MCF 10A (cell line): ENCODE results near the gene TUB. TPM values are rescaled to one million over a fixed set of nuclear protein-coding genes. Genes with fewer than 3 reads are reported as not detected.

Source experiments
- BruUV-seq: library from RNA; stranded (reverse); fragments of 400-500 nt; replicated peaks from 2 replicates; lab custom pipeline; 2021; lab: Mats Ljungman, UMichigan
- CTCF ChIA-PET: fragments of 300-600 bp; sonication (Branson Sonifier 250); formaldehyde crosslinking; extraction: SDS; loops from one replicate; lab custom pipeline; 2021; ENCODE audit warnings: antibody characterized with exemption, inconsistent platforms; lab: Yijun Ruan, JAX
- POLR2A ChIA-PET: fragments of 300-600, 350-650 bp; sonication (Branson Sonifier 250); formaldehyde crosslinking; extraction: SDS; loops from one replicate; lab custom pipeline; 2020; ENCODE audit warnings: antibody characterized with exemption, inconsistent platforms; lab: Yijun Ruan, JAX
- DNase-seq: peaks from one replicate; pipeline ENCODE4 v3.0.0-alpha.2; 2018; ENCODE audit not compliant: unreplicated experiment
- H3K27ac Mint-ChIP-seq: one replicate; pipeline ENCODE4 v1.8.0; 2022; ENCODE audit warnings: mild to moderate bottlenecking, low read depth, mixed read lengths; ENCODE audit not compliant: unreplicated experiment
- H3K27me3 Mint-ChIP-seq: one replicate; pipeline ENCODE4 v1.8.0; 2022; ENCODE audit warnings: mixed read lengths; ENCODE audit not compliant: insufficient read depth, unreplicated experiment
- H3K36me3 Mint-ChIP-seq: one replicate; pipeline ENCODE4 v1.8.0; 2022; ENCODE audit warnings: mild to moderate bottlenecking, moderate library complexity, mixed read lengths; ENCODE audit not compliant: insufficient read depth, unreplicated experiment
- H3K4me1 Mint-ChIP-seq: one replicate; pipeline ENCODE4 v1.8.0; 2022; ENCODE audit warnings: mixed read lengths; ENCODE audit not compliant: insufficient read depth, unreplicated experiment
- H3K4me3 Mint-ChIP-seq: one replicate; pipeline ENCODE4 v1.8.0; 2022; ENCODE audit warnings: mild to moderate bottlenecking, moderate library complexity, mixed read lengths; ENCODE audit not compliant: unreplicated experiment
- H3K9me3 Mint-ChIP-seq: one replicate; pipeline ENCODE4 v1.8.0; 2022; ENCODE audit warnings: mixed read lengths; ENCODE audit not compliant: unreplicated experiment
- CTCF ChIP-seq: fragments of 200-600 bp; IDR thresholded peaks from one replicate; pipeline ENCODE4 v1.8.0; 2022; ENCODE audit warnings: antibody characterized with exemption, mild to moderate bottlenecking; ENCODE audit not compliant: unreplicated experiment
- intact Hi-C: fragments of 100-400 bp; cut with micrococcal nuclease; formaldehyde crosslinking; loops from 2 replicates; pipeline ENCODE4 v1.14.1; 2022
- total RNA-seq: library from RNA; stranded (reverse); gene quantifications from 2 replicates; pipeline ENCODE4 v1.2.3, GENCODE V29; 2022

Gene TUB
- total RNA-seq, 1 experiment from 2014 or later: 1.4 TPM

- no peak for DNase-seq
- H3K27me3 Mint-ChIP-seq: no peaks in the 10 kb centered on the region
- POLR2A ChIA-PET: interaction anchor here (0.5 to 1.9 kb wide), 2 partner anchors 92 to 463 kb away, joined by 3 to 10 read pairs; no protein-coding TSS in a partner anchor
- no TSS peak for BruUV-seq
- H3K9me3 Mint-ChIP-seq: no peaks in the 10 kb centered on the region
- H3K4me3 Mint-ChIP-seq: no peak overlapping the region
- no peak overlapping the region for H3K27ac Mint-ChIP-seq
- H3K4me1 Mint-ChIP-seq: no peaks in the 10 kb centered on the region
- intact Hi-C loops: loop anchor here (2.0 kb wide), 1 partner anchor 206 kb away; no protein-coding TSS in a partner anchor
- H3K36me3 Mint-ChIP-seq: peaks cover 6% of the 10 kb centered on the region
- no peak for TF ChIP-seq CTCF
- CTCF ChIA-PET: interaction anchor here (0.6 to 21.2 kb wide), 40 partner anchors 9 to 999 kb away, joined by 3 to 786 read pairs (median 8); partner anchors contain the start of genes EIF3F and TUB
Measured at GRCh38 chr11:8098361-8098760, 17.4 kb downstream of the TUB start.

GRCh38 chr11:8098879-8099278 lies 17.9 kb downstream of the TUB start:
- no peak for DNase-seq

DNA sequence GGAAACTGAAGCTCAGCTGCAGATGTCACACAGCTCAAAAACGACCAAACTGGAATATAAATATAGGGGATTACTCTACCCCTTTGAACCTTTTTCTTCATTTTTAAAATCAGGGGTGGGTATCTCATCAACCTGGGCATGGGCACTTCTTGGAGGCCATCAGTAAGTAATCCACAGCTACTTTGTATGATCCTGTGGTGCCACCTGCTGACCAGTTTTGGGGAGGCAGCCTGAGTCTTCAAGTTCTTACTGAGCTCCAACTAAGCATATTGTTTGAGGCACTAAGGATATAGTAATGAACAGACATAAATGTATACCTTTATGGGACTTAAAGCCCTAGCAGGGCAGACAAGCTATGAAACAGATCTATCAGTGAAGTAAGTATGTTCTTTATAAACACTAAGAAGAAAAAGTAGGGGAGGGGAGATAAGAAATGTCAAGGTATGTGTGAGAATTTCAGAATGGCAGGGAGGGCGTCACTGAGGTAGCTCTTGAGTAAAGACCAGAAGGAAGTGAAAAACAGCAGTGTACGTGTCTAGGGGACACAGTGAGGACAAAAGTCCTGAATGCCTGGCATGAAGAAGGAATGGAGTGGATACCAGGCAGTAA lies 18.4 kb downstream of the TUB start:
- ChIA-PET POLR2A (interaction anchor here (0.5 to 1.9 kb wide), 4 partner anchors 65 to 1354 kb away, joined by 3 to 10 read pairs (median 4); no protein-coding TSS in a partner anchor), CTCF (interaction anchor here (0.5 to 21.2 kb wide), 76 partner anchors 10 to 1957 kb away, joined by 3 to 786 read pairs (median 4); partner anchors contain the start of genes EIF3F, LMO1 and TUB)
- TF ChIP-seq CTCF: peak; percentile 95
- no peak overlapping the region for H3K27ac Mint-ChIP-seq
- H3K4me1 Mint-ChIP-seq: no peaks in the 10 kb centered on the region
- intact Hi-C loops: loop anchor here (1.0 to 2.0 kb wide), 3 partner anchors 66 to 207 kb away; no protein-coding TSS in a partner anchor
- peak; percentile 75 for DNase-seq
- H3K4me3 Mint-ChIP-seq: no peak overlapping the region
- no peaks in the 10 kb centered on the region for H3K9me3 Mint-ChIP-seq
- H3K36me3 Mint-ChIP-seq: peaks cover 6% of the 10 kb centered on the region
- no peaks in the 10 kb centered on the region for H3K27me3 Mint-ChIP-seq
- BruUV-seq: no TSS peak

More at GRCh38 chr11:8098879-8099278, 17.9 kb downstream of the TUB start:
- H3K4me1 Mint-ChIP-seq: no peaks in the 10 kb centered on the region
- intact Hi-C loops: loop anchor here (1.0 to 2.0 kb wide), 3 partner anchors 66 to 206 kb away; no protein-coding TSS in a partner anchor
- CTCF ChIA-PET: interaction anchor here (0.5 to 21.2 kb wide), 63 partner anchors 10 to 1957 kb away, joined by 3 to 786 read pairs (median 5); partner anchors contain the start of genes EIF3F, LMO1 and TUB
- BruUV-seq: no TSS peak
- H3K4me3 Mint-ChIP-seq: no peak overlapping the region
- no peaks in the 10 kb centered on the region for H3K9me3 Mint-ChIP-seq
- H3K27me3 Mint-ChIP-seq: no peaks in the 10 kb centered on the region
- no peak for TF ChIP-seq CTCF
- peaks cover 6% of the 10 kb centered on the region for H3K36me3 Mint-ChIP-seq
- no peak overlapping the region for H3K27ac Mint-ChIP-seq
- POLR2A ChIA-PET: interaction anchor here (0.5 to 1.9 kb wide), 4 partner anchors 64 to 1354 kb away, joined by 3 to 10 read pairs (median 4); no protein-coding TSS in a partner anchor

GRCh38 chr11:8100158-8100557 lies 19.1 kb downstream of the TUB start:
- H3K9me3 Mint-ChIP-seq: no peaks in the 10 kb centered on the region
- no peak overlapping the region for H3K4me3 Mint-ChIP-seq
- H3K27me3 Mint-ChIP-seq: no peaks in the 10 kb centered on the region
- BruUV-seq: no TSS peak
- H3K36me3 Mint-ChIP-seq: peaks cover 6% of the 10 kb centered on the region
- no peak overlapping the region for H3K27ac Mint-ChIP-seq
- POLR2A ChIA-PET: interaction anchor here (1.9 kb wide), 1 partner anchor 94 kb away, joined by 10 read pairs; no protein-coding TSS in a partner anchor
- CTCF ChIA-PET: interaction anchor here (0.6 to 21.2 kb wide), 42 partner anchors 10 to 1728 kb away, joined by 3 to 786 read pairs (median 6); partner anchors contain the start of genes EIF3F, LMO1 and TUB
- no peak for TF ChIP-seq CTCF
- no peaks in the 10 kb centered on the region for H3K4me1 Mint-ChIP-seq
- DNase-seq: no peak
- intact Hi-C loops: no loop called here
